GM23338 (cell line): ENCODE results near the gene PTPA. TPM values are rescaled to one million over a fixed set of nuclear protein-coding genes. Genes with fewer than 3 reads are reported as not detected.

Experiments
- ATAC-seq: fragments of 200-7000 bp; cut with Tn5 transposase; 3 replicates; pipeline ENCODE4 v1.9.1; 2020
- DNase-seq: peaks from one replicate; pipeline ENCODE4 v3.0.0-alpha.2; 2015; ENCODE audit warnings: low spot score
- H2AFZ ChIP-seq: fragments of 200-600 bp; sonication (generic); 2 replicates; pipeline ENCODE4 v1.8.0; 2016; ENCODE audit warnings: antibody characterized with exemption, mild to moderate bottlenecking, moderate library complexity
- H3F3A ChIP-seq: fragments of 200-600 bp; sonication (generic); replicated peaks from 2 replicates; pipeline ENCODE4 v1.8.0; 2017; ENCODE audit warnings: antibody characterized with exemption, mixed run types, low read depth
- H3K27ac ChIP-seq: fragments of 200-600 bp; sonication (generic); 2 replicates; pipeline ENCODE4 v1.6.1; 2016; ENCODE audit warnings: low read depth
- H3K27me3 ChIP-seq: fragments of 200-600 bp; sonication (generic); 2 replicates; pipeline ENCODE4 v1.8.0; 2016; ENCODE audit warnings: mild to moderate bottlenecking, mixed run types, moderate library complexity; ENCODE audit not compliant: insufficient read depth
- H3K36me3 ChIP-seq: fragments of 200-600 bp; sonication (generic); 2 replicates; pipeline ENCODE4 v1.8.0; 2016; ENCODE audit warnings: mild to moderate bottlenecking; ENCODE audit not compliant: insufficient read depth
- H3K4me1 ChIP-seq: fragments of 200-600 bp; sonication (generic); 2 replicates; pipeline ENCODE4 v1.8.0; 2016; ENCODE audit warnings: mild to moderate bottlenecking, moderate library complexity; ENCODE audit not compliant: insufficient read depth
- H3K4me2 ChIP-seq: fragments of 200-600 bp; sonication (generic); 2 replicates; pipeline ENCODE4 v1.7.1; 2017; ENCODE audit warnings: mixed run types
- H3K4me3 ChIP-seq: fragments of 200-600 bp; sonication (generic); 2 replicates; pipeline ENCODE4 v1.6.1; 2016; ENCODE audit warnings: mixed run types
- H3K79me2 ChIP-seq: fragments of 200-600 bp; sonication (generic); replicated peaks from 2 replicates; pipeline ENCODE4 v1.8.0; 2017; ENCODE audit warnings: mild to moderate bottlenecking; ENCODE audit not compliant: insufficient read depth
- H3K9me2 ChIP-seq: fragments of 200-600 bp; sonication (generic); 2 replicates; pipeline ENCODE4 v1.8.0; 2017; ENCODE audit not compliant: insufficient read depth
- H4K20me1 ChIP-seq: fragments of 200-600 bp; sonication (generic); replicated peaks from 2 replicates; pipeline ENCODE4 v1.8.0; 2017; ENCODE audit warnings: mild to moderate bottlenecking; ENCODE audit not compliant: insufficient read depth
- H3K27ac Mint-ChIP-seq: 2 replicates; pipeline ENCODE4 v1.8.0; 2020; ENCODE audit warnings: inconsistent platforms, mild to moderate bottlenecking, moderate library complexity, mixed read lengths
- H3K27me3 Mint-ChIP-seq: 3 replicates; pipeline ENCODE4 v1.8.0; 2022; ENCODE audit warnings: low read depth, mild to moderate bottlenecking, moderate library complexity, mixed read lengths, inconsistent platforms; ENCODE audit not compliant: insufficient read depth, poor library complexity
- H3K36me3 Mint-ChIP-seq: 3 replicates; pipeline ENCODE4 v1.8.0; 2021; ENCODE audit warnings: low read depth, mild to moderate bottlenecking, inconsistent platforms, moderate library complexity, mixed read lengths
- H3K4me1 Mint-ChIP-seq: 3 replicates; pipeline ENCODE4 v1.8.0; 2020; ENCODE audit warnings: mild to moderate bottlenecking, inconsistent platforms, mixed read lengths
- H3K4me3 Mint-ChIP-seq: 3 replicates; pipeline ENCODE4 v1.8.0; 2021; ENCODE audit warnings: moderate library complexity, mild to moderate bottlenecking, inconsistent platforms, mixed read lengths
- H3K9me3 Mint-ChIP-seq: 3 replicates; pipeline ENCODE4 v1.8.0; 2020; ENCODE audit warnings: moderate library complexity, mild to moderate bottlenecking, inconsistent platforms, mixed read lengths
- CREB1 ChIP-seq: fragments of 250-450 bp; sonication (Bioruptor Pico); IDR thresholded peaks from 2 replicates; pipeline ENCODE4 v1.5.0; 2020; ENCODE audit warnings: low read depth, mild to moderate bottlenecking, moderate library complexity
- CTCF ChIP-seq, 2 experiments: fragments of 200-600 bp in 1 of 2; sonication (generic) in 1 of 2; conservative IDR thresholded peaks; 2 replicates each; pipeline versions ENCODE4 v1.5.1 to v1.6.1; 2016 to 2017; ENCODE audit warnings: antibody characterized with exemption in 2 of 2, low read depth in 2 of 2, mild to moderate bottlenecking in 2 of 2, moderate library complexity in 1 of 2
- ETS1 ChIP-seq: IDR thresholded peaks from 2 replicates; pipeline ENCODE4 v1.6.1; 2016; ENCODE audit warnings: antibody characterized with exemption
- EZH2 ChIP-seq: fragments of 200-600 bp; sonication (generic); IDR thresholded peaks from one replicate; pipeline ENCODE4 v1.8.0; 2017; ENCODE audit warnings: antibody characterized with exemption, mild to moderate bottlenecking, low read depth; ENCODE audit not compliant: unreplicated experiment
- JUNB ChIP-seq: IDR thresholded peaks from one replicate; pipeline ENCODE4 v1.6.1; 2016; ENCODE audit warnings: antibody characterized with exemption; ENCODE audit not compliant: unreplicated experiment
- ZNF114 ChIP-seq: fragments of 250-450 bp; sonication (Bioruptor Pico); IDR thresholded peaks from 2 replicates; pipeline ENCODE4 v1.5.0; 2020; ENCODE audit warnings: mild to moderate bottlenecking, moderate library complexity
- polyA plus RNA-seq: library from polyadenylated mRNA; unstranded; fragments of >200 nt; fragmentation: Nextera tagmentation; extraction: Ambion mirVana; gene quantifications from 2 replicates; pipeline ENCODE4 v1.2.1, GENCODE V29; 2016
- total RNA-seq: library from RNA; depleted of rRNA; stranded (reverse); fragments of >200 nt; shearing (Covaris generic); gene quantifications from 2 replicates; pipeline ENCODE4 v1.2.3, GENCODE V29; 2014

PTPA gene
- total and polyA plus RNA-seq, 2 experiments from 2014 or later: 53.9 to 122 TPM

- TF ChIP-seq CREB1: no peak
- no peak for TF ChIP-seq EZH2
- no peak for TF ChIP-seq JUNB
- no peak for TF ChIP-seq CTCF (conservative IDR thresholded peaks at IDR 0.05; ENCODE audit: low read depth in 2 of 2)
- TF ChIP-seq ETS1: no peak
Measured at GRCh38 chr9:129108083-129108804, 3.0 kb upstream of the PTPA start (continued).

- H3K27ac ChIP-seq: no peak overlapping the region
- TF ChIP-seq CTCF (conservative IDR thresholded peaks at IDR 0.05; ENCODE audit: low read depth in 2 of 2) (no peak), JUNB (no peak), ZNF114 (CRISPR knock-in tag) (no peak)
- H3K4me3 ChIP-seq: no peak overlapping the region
- no peaks in the 10 kb centered on the region for H4K20me1 ChIP-seq
- H3K4me1 Mint-ChIP-seq: peaks cover 13% of the 10 kb centered on the region
- no peaks in the 10 kb centered on the region; the same call in 1 of the 3 replicates for H3K36me3 Mint-ChIP-seq
- H3K79me2 ChIP-seq: peaks cover 22% of the 10 kb centered on the region
- DNase-seq (no peak), ATAC-seq (no peak)
- H3K4me3 Mint-ChIP-seq: peak overlapping the region; percentile 90
- peaks cover 20% of the 10 kb centered on the region for H3K27me3 Mint-ChIP-seq
- peaks cover 6% of the 10 kb centered on the region; the same call in 1 of the 2 replicates for H3F3A ChIP-seq
- H3K4me1 ChIP-seq: peaks cover 8% of the 10 kb centered on the region
- peaks cover 18% of the 10 kb centered on the region for H3K27me3 ChIP-seq
- no peaks in the 10 kb centered on the region for H3K36me3 ChIP-seq
- H3K27ac Mint-ChIP-seq: no peak overlapping the region
- no peaks in the 10 kb centered on the region for H3K9me3 Mint-ChIP-seq
- H3K4me2 ChIP-seq: no peak overlapping the region
- H3K9me2 ChIP-seq: no peaks in the 10 kb centered on the region
- H2AFZ ChIP-seq: no peak overlapping the region
Measured at GRCh38 chr9:129108805-129109536, 2.2 kb upstream of the PTPA start.
